ENCODE measurements around the gene TIE1. TPM values are rescaled to one million over a fixed set of nuclear protein-coding genes. Genes with fewer than 3 reads are reported as not detected.

The TIE1 gene
- total RNA-seq, 1 donor from 2014 or later: not detected

DNA sequence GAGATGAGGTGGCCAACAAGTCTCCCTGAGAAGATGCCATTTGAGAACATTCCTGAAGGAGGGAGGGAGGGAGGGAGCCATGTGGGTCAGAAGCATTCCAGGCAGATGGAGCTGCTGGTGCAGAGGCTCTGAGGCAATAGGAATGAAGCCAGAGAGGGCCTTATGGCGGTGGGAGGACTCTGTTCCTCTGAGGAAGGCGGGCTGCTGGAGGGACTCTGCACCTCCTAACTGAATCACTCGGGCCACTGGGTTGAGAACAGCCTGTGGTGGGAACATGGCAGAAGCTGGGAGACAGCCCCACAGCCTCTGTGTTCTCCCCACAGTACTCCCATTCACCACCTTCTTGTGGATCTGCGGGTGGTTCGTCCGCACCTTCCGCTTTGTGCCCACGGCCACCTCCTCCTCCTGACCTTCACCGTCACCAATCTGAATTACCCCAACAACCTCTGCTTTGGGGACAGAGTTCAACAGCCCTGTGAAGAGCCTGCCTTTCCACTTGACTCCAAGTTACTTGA, 33.4 kb upstream of the TIE1 start:
- no peak overlapping the region for H3K4me3 Mint-ChIP-seq
- no peaks in the 10 kb centered on the region for H3K36me3 Mint-ChIP-seq (ENCODE audit: low read depth)
- ATAC-seq (ENCODE audit: low read depth) (no peak), DNase-seq (no peak)
- ChIA-PET CTCF (no interaction called here), POLR2A (no interaction called here)
- H3K27ac Mint-ChIP-seq: no peak overlapping the region
- H3K9me3 Mint-ChIP-seq: peaks cover 3% of the 10 kb centered on the region
- peaks cover 10% of the 10 kb centered on the region for H3K27me3 Mint-ChIP-seq
- intact Hi-C loops (cut with micrococcal nuclease): no loop called here
- peaks cover 13% of the 10 kb centered on the region for H3K4me1 Mint-ChIP-seq
- TF ChIP-seq, protein P1, sequence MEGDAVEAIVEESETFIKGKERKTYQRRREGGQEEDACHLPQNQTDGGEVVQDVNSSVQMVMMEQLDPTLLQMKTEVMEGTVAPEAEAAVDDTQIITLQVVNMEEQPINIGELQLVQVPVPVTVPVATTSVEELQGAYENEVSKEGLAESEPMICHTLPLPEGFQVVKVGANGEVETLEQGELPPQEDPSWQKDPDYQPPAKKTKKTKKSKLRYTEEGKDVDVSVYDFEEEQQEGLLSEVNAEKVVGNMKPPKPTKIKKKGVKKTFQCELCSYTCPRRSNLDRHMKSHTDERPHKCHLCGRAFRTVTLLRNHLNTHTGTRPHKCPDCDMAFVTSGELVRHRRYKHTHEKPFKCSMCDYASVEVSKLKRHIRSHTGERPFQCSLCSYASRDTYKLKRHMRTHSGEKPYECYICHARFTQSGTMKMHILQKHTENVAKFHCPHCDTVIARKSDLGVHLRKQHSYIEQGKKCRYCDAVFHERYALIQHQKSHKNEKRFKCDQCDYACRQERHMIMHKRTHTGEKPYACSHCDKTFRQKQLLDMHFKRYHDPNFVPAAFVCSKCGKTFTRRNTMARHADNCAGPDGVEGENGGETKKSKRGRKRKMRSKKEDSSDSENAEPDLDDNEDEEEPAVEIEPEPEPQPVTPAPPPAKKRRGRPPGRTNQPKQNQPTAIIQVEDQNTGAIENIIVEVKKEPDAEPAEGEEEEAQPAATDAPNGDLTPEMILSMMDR (IDR thresholded peaks at IDR 0.05): no peak

DNA sequence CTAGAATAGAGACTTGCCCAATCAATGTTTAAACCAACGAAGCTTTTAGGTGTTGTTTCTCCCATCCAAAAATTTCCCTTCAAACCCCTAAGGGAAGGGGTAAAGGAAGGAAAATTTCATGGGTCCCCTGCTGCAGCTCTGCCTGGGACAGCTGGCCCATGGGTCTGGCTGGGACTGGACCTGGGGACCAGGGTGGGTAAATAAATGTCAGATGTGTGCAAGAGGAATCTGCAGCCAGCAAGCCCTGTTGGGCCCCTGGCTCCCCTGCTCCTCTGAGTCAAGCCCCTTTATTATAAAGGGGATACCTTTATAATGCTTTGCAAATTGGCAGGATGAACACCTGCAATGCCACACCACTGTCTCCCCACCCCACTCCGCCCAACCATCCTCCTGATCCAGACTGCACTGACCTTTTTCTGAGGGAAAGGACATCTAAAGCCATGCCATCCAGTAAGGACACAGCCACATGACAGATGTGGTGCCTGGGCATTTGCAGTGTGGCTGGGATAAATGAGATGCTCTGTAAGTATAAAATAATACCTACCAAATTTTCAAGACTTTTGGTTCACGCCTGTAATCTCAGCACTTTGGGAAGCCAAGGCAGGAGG, 32.9 kb upstream of the TIE1 start:
- peaks cover 13% of the 10 kb centered on the region for H3K4me1 Mint-ChIP-seq
- peaks cover 3% of the 10 kb centered on the region for H3K9me3 Mint-ChIP-seq
- ChIA-PET CTCF (no interaction called here), POLR2A (no interaction called here)
- DNase-seq: peak; percentile 0
- H3K27ac Mint-ChIP-seq: no peak overlapping the region
- no peaks in the 10 kb centered on the region for H3K36me3 Mint-ChIP-seq (ENCODE audit: low read depth)
- TF ChIP-seq, protein P1 (IDR thresholded peaks at IDR 0.05): no peak
- H3K4me3 Mint-ChIP-seq: no peak overlapping the region
- H3K27me3 Mint-ChIP-seq: peaks cover 10% of the 10 kb centered on the region
- intact Hi-C loops (cut with micrococcal nuclease): no loop called here
- ATAC-seq (ENCODE audit: low read depth): no peak

- DNase-seq (no peak), ATAC-seq (ENCODE audit: low read depth) (no peak)
- Mint-ChIP-seq H3K36me3 (ENCODE audit: low read depth) (no peaks in the 10 kb centered on the region), H3K4me3 (peak within 1 kb of the TSS; percentile 72), H3K4me1 (peaks cover 17% of the 10 kb centered on the region), H3K27ac (no peak within 1 kb of the TSS), H3K27me3 (peaks cover 10% of the 10 kb centered on the region), H3K9me3 (no peaks in the 10 kb centered on the region)
- intact Hi-C loops (cut with micrococcal nuclease): no loop called here
- TF ChIP-seq, protein P1 (IDR thresholded peaks at IDR 0.05): no peak
- CTCF ChIA-PET: no interaction called here
- POLR2A ChIA-PET: interaction anchor here (0.7 kb wide), 1 partner anchor 454 kb away, joined by 3 read pairs; no protein-coding TSS in a partner anchor
These were observed 31.0 kb upstream of the TIE1 start, which contains the start of gene TMEM125 for GRCh38 chr1:43269627-43270375. TMEM125 (plus strand) TSS chr1:43269983; CDS start chr1:43272723, 2,740 bp downstream.

DNA sequence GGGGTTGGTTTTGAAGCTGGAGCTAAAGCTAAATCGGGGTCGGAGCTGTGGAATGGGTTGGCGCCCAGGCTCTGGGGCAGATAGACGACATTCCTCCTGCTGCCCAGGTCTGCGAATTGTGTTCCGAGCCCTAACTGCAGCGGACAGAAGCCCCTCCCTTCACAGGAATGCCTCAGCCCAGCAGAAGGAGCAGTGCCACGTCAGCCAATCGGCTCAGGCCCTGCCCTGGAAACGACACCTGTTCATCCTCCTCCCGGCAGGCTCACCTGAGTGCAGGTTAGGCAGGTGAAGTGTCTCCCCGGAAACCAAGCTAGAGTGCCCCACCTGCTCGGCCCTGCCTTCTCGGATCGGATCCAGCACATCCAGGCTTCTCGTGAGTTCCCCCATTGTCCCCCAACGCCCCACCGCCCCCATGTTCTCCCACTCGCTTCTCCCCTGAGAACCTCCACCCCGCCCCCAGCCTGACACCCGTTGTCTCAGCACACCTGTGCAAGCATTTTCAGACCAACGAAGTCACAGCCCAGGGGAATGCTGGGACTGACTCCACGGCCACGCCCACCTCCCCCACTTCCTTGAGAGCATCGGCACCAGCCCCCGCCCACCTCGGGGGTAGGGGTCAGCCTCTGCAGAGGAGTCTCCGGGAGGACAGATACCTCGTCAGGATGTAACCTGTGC, 30.2 kb upstream of the TIE1 start:
- POLR2A ChIA-PET: no interaction called here
- TF ChIP-seq, protein P1 (IDR thresholded peaks at IDR 0.05): no peak
- intact Hi-C loops (cut with micrococcal nuclease): no loop called here
- CTCF ChIA-PET: no interaction called here
- H3K4me3 Mint-ChIP-seq: peak overlapping the region; percentile 72
- no peaks in the 10 kb centered on the region for H3K36me3 Mint-ChIP-seq (ENCODE audit: low read depth)
- DNase-seq (peak; percentile 15), ATAC-seq (ENCODE audit: low read depth) (no peak)
- peaks cover 10% of the 10 kb centered on the region for H3K27me3 Mint-ChIP-seq
- no peaks in the 10 kb centered on the region for H3K9me3 Mint-ChIP-seq
- no peak overlapping the region for H3K27ac Mint-ChIP-seq
- peaks cover 19% of the 10 kb centered on the region for H3K4me1 Mint-ChIP-seq

Measured in activated B cell treated with CpG ODN at 0.5 μM for 24 hours (primary cell).